Stimulated activated CD8-positive, alpha-beta memory T cell treated with anti-CD3 and anti-CD28 coated beads, Interleukin-12 subunit alpha, Interleukin-12 subunit beta, amount 100 ng/mL, for 24 hours (primary cell): ENCODE data around the gene EMCN.
"Not testable (repeated sequence)": the region's sequence is repeated elsewhere in the genome, so short reads cannot be mapped to it uniquely, and the experiment has no call there.

Experiments
- DNase-seq: peaks from one replicate; pipeline ENCODE4 v3.0.0-alpha.2; 2020; ENCODE audit errors: extremely low read depth

EMCN gene

GRCh38 chr4:100492129-100492528 is 25.7 kb downstream of the EMCN start:
- no peak for DNase-seq

GRCh38 chr4:100489305-100489704 is 28.5 kb downstream of the EMCN start:
- DNase-seq: no peak

GRCh38 chr4:100486496-100486895 is 31.3 kb downstream of the EMCN start:
- DNase-seq: no peak

- no peak for DNase-seq
Measured at GRCh38 chr4:100483796-100484195, 34.0 kb downstream of the EMCN start.

GRCh38 chr4:100479971-100480370 is 37.9 kb downstream of the EMCN start:
- no peak for DNase-seq

GRCh38 chr4:100469555-100469954 is 48.3 kb downstream of the EMCN start:
- no peak for DNase-seq

- DNase-seq: no peak
Measured at GRCh38 chr4:100466501-100466900, 51.3 kb downstream of the EMCN start.

- DNase-seq: no peak
Measured at GRCh38 chr4:100461807-100462605, 55.8 kb downstream of the EMCN start.

GRCh38 chr4:100450449-100450848 is 67.4 kb downstream of the EMCN start:
- DNase-seq: no peak

- no peak for DNase-seq
Measured at GRCh38 chr4:100431416-100431815, 86.4 kb downstream of the EMCN start.

GRCh38 chr4:100430451-100430850 is 87.4 kb downstream of the EMCN start:
- no peak for DNase-seq

GRCh38 chr4:100429616-100430015 is 88.2 kb downstream of the EMCN start:
- DNase-seq: no peak

- no peak for DNase-seq
Measured at GRCh38 chr4:100428051-100428450, 89.8 kb downstream of the EMCN start.

- DNase-seq: no peak
Measured at GRCh38 chr4:100424376-100424775, 93.4 kb downstream of the EMCN start.

- DNase-seq: no peak
Measured at GRCh38 chr4:100422894-100423293, 94.9 kb downstream of the EMCN start.

- no peak for DNase-seq
Measured at GRCh38 chr4:100421361-100421978, 96.4 kb downstream of the EMCN start.

GRCh38 chr4:100420571-100420970 is 97.3 kb downstream of the EMCN start:
- no peak for DNase-seq

- DNase-seq: no peak
Measured at GRCh38 chr4:100417565-100417964, 100.3 kb downstream of the EMCN start.

GRCh38 chr4:100414016-100414790 is 103.6 kb downstream of the EMCN start:
- no peak for DNase-seq

- no peak for DNase-seq
Measured at GRCh38 chr4:100391863-100392262, 126.0 kb downstream of the EMCN start.

- DNase-seq: no peak
Measured at GRCh38 chr4:100391086-100391485, 126.7 kb downstream of the EMCN start.

- DNase-seq: no peak
Measured at GRCh38 chr4:100386270-100386669, 131.6 kb downstream of the EMCN start.

GRCh38 chr4:100380401-100380800 is 137.4 kb downstream of the EMCN start:
- DNase-seq: not testable (repeated sequence)
